Measurements from ENCODE around the gene THSD4.

THSD4 gene

DNA sequence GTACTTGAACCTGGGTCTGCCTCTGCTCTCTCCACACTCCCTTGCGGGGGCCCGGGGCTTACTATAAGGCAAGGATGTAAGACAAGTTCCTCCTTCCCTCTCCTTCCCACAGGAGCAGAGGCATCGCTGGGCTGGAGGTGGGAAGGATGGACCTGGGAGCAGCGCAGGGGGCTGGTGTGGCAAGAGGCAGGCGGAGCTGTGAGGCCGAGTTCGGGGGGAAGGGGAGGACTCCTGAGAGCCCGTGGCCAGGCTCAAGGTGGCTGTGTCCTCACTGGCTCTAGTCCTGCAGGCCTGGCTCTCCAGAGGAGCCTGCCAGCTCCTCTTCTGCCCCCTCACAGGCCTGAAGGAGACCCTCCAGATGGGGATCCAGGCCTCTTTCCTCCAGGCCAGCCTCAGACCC lies 694.1 kb downstream of the THSD4 start:
- no peak overlapping the region for H3K4me3 ChIP-seq (replicated peaks; ENCODE audit: insufficient read depth, low read length)
- H3K27ac ChIP-seq (replicated peaks), result no peak overlapping the region
- DNase-seq (ENCODE audit: low read depth in 1 of 2, low spot score in 1 of 2), result no peak
- no peak for TF ChIP-seq SPI1 (IDR thresholded peaks at IDR 0.05; ENCODE audit: borderline replicate concordance, low read depth)
- TF ChIP-seq, protein P1, sequence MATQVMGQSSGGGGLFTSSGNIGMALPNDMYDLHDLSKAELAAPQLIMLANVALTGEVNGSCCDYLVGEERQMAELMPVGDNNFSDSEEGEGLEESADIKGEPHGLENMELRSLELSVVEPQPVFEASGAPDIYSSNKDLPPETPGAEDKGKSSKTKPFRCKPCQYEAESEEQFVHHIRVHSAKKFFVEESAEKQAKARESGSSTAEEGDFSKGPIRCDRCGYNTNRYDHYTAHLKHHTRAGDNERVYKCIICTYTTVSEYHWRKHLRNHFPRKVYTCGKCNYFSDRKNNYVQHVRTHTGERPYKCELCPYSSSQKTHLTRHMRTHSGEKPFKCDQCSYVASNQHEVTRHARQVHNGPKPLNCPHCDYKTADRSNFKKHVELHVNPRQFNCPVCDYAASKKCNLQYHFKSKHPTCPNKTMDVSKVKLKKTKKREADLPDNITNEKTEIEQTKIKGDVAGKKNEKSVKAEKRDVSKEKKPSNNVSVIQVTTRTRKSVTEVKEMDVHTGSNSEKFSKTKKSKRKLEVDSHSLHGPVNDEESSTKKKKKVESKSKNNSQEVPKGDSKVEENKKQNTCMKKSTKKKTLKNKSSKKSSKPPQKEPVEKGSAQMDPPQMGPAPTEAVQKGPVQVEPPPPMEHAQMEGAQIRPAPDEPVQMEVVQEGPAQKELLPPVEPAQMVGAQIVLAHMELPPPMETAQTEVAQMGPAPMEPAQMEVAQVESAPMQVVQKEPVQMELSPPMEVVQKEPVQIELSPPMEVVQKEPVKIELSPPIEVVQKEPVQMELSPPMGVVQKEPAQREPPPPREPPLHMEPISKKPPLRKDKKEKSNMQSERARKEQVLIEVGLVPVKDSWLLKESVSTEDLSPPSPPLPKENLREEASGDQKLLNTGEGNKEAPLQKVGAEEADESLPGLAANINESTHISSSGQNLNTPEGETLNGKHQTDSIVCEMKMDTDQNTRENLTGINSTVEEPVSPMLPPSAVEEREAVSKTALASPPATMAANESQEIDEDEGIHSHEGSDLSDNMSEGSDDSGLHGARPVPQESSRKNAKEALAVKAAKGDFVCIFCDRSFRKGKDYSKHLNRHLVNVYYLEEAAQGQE (IDR thresholded peaks at IDR 0.05; ENCODE audit: insufficient replicate concordance, low read depth), result no peak
- no peak for TF ChIP-seq GABPA (IDR thresholded peaks at IDR 0.05; ENCODE audit: low read depth)
- TF ChIP-seq, protein P2, sequence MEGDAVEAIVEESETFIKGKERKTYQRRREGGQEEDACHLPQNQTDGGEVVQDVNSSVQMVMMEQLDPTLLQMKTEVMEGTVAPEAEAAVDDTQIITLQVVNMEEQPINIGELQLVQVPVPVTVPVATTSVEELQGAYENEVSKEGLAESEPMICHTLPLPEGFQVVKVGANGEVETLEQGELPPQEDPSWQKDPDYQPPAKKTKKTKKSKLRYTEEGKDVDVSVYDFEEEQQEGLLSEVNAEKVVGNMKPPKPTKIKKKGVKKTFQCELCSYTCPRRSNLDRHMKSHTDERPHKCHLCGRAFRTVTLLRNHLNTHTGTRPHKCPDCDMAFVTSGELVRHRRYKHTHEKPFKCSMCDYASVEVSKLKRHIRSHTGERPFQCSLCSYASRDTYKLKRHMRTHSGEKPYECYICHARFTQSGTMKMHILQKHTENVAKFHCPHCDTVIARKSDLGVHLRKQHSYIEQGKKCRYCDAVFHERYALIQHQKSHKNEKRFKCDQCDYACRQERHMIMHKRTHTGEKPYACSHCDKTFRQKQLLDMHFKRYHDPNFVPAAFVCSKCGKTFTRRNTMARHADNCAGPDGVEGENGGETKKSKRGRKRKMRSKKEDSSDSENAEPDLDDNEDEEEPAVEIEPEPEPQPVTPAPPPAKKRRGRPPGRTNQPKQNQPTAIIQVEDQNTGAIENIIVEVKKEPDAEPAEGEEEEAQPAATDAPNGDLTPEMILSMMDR (IDR thresholded peaks at IDR 0.05; ENCODE audit: insufficient read depth, low read length), result no peak
- TF ChIP-seq POLR2AphosphoS5 (IDR thresholded peaks at IDR 0.05; ENCODE audit: low read depth), result no peak
- H3K27me3 ChIP-seq (ENCODE audit: insufficient read depth, poor library complexity, severe bottlenecking), result no peaks in the 10 kb centered on the region

DNA sequence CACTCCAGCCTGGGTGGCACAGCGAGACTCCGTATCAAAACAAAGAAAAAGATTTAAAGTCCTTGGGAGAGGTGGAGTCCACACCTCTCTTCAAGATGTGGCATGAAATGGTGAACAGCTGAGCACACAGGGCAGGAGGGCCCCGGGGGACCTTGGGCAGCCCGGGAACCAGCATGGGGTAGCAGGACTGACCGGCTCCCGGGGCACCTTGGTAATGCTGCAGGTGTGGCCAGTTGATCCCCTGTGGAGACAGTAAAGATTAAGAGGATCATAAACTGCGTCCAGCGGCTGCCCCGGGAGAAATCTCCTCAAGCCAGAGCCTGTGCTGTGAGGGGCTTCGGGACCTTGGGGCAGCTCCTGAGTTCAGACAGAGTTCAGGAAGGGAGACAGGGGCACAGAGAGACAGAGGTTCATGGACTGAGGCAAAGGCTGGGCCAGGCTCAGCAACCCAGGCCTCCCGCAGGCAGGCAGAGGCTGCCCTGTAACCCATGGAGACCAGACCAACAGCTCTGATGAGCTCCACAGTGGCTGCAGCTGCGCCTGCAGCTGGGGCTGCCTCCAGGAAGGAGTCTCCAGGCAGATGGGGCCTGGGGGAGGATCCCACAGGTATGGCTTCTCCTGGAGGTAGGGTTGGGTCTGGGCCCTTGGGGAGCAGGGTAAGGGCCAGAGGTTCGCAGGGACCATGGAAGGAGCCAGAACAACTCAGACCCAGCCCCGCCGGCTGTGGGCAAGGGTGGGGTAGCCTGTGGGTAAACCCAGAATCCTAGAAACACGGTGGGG lies 695.2 kb downstream of the THSD4 start, which contains the start of gene NR2E3:
NR2E3 (plus strand) TSS at position 299 of the 780 bp plus-strand sequence; CDS start at position 489, 190 bp downstream.
- TF ChIP-seq POLR2AphosphoS5 (IDR thresholded peaks at IDR 0.05; ENCODE audit: low read depth) (no peak), SPI1 (IDR thresholded peaks at IDR 0.05; ENCODE audit: borderline replicate concordance, low read depth) (no peak), GABPA (IDR thresholded peaks at IDR 0.05; ENCODE audit: low read depth) (no peak)
- TF ChIP-seq, protein P2 (IDR thresholded peaks at IDR 0.05; ENCODE audit: insufficient read depth, low read length), result no peak
- TF ChIP-seq, protein P1 (IDR thresholded peaks at IDR 0.05; ENCODE audit: insufficient replicate concordance, low read depth), result no peak
- no peak within 1 kb of the TSS for H3K27ac ChIP-seq (replicated peaks)
- no peaks in the 10 kb centered on the region for H3K27me3 ChIP-seq (ENCODE audit: insufficient read depth, poor library complexity, severe bottlenecking)
- no peak within 1 kb of the TSS for H3K4me3 ChIP-seq (replicated peaks; ENCODE audit: insufficient read depth, low read length)
- DNase-seq (ENCODE audit: low read depth in 1 of 2, low spot score in 1 of 2), result no peak

DNA sequence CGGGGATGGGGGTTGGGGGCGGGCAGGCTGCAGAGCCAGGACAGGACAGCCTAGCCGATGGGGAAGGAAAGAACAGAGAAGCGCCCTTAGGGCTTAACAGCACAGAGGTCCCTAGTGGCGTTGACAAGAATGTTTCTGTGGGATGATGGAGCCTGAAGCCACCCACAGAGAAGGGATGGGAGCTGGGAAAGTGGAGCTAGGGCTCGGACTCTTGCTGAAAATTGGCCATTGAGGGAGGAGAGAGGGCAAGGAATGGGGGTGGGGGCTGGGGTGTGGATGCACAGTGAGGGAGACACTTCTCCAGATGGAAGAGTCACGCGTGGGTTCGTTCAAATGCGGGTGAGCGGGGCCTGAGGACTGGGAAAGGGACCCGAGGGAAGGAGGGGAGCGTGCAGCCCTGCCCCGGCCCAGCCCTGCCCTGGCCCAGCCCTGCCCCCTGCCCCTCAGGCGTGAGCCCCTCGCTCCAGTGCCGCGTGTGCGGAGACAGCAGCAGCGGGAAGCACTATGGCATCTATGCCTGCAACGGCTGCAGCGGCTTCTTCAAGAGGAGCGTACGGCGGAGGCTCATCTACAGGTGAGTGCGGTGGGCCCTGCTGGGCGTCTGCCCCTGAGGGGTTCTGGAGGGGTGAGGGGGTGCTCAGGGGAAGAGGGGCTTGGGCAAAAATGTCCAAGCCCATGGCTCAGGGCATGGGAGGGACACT lies 695.9 kb downstream of the THSD4 start:
- Histone ChIP-seq H3K4me3 (replicated peaks; ENCODE audit: insufficient read depth, low read length) (no peak overlapping the region), H3K27ac (replicated peaks) (no peak overlapping the region), H3K27me3 (ENCODE audit: insufficient read depth, poor library complexity, severe bottlenecking) (no peaks in the 10 kb centered on the region)
- DNase-seq (ENCODE audit: low read depth in 1 of 2, low spot score in 1 of 2), result no peak
- TF ChIP-seq, protein P1 (IDR thresholded peaks at IDR 0.05; ENCODE audit: insufficient replicate concordance, low read depth), result no peak
- TF ChIP-seq, protein P2 (IDR thresholded peaks at IDR 0.05; ENCODE audit: insufficient read depth, low read length), result no peak
- TF ChIP-seq SPI1 (IDR thresholded peaks at IDR 0.05; ENCODE audit: borderline replicate concordance, low read depth), result no peak

Data from HL-60 (cell line).